Measurements from ENCODE around the gene KRTAP10-12.
"Not testable (repeated sequence)": the region's sequence is repeated elsewhere in the genome, so short reads cannot be mapped to it uniquely, and the experiment has no call there.

The KRTAP10-12 gene

GRCh38 chr21:44697172-44697810 is at the start of gene KRTAP10-12:
Gene KRTAP10-12, plus strand, starts transcription at chr21:44697172. Its CDS starts 30 bp downstream, at chr21:44697202.
- not testable (repeated sequence) for DNase-seq

- peak; percentile 48 for DNase-seq
Measured at GRCh38 chr21:44647222-44647552, 49.8 kb upstream of the KRTAP10-12 start.

- no peak for DNase-seq
Measured at GRCh38 chr21:44648557-44649311, 48.2 kb upstream of the KRTAP10-12 start.

- DNase-seq = no peak
Measured at GRCh38 chr21:44649521-44650100, 47.4 kb upstream of the KRTAP10-12 start.

GRCh38 chr21:44650265-44650972 is 46.6 kb upstream of the KRTAP10-12 start:
- no peak for DNase-seq

GRCh38 chr21:44650973-44651675 is 45.8 kb upstream of the KRTAP10-12 start:
- DNase-seq = no peak

- DNase-seq = no peak
Measured at GRCh38 chr21:44653123-44653522, 43.8 kb upstream of the KRTAP10-12 start.

GRCh38 chr21:44653656-44654575 is 43.1 kb upstream of the KRTAP10-12 start:
- peak; percentile 7 for DNase-seq

GRCh38 chr21:44654576-44655175 is 42.3 kb upstream of the KRTAP10-12 start, which contains the start of gene KRTAP12-4:
Gene KRTAP12-4, minus strand, starts transcription at chr21:44654659. Its CDS starts 45 bp downstream, at chr21:44654614.
- no peak for DNase-seq

GRCh38 chr21:44656868-44657267 is 40.1 kb upstream of the KRTAP10-12 start:
- no peak for DNase-seq

- DNase-seq = no peak
Measured at GRCh38 chr21:44657635-44658540, 39.1 kb upstream of the KRTAP10-12 start, which contains the start of gene KRTAP12-3. Gene KRTAP12-3, plus strand, starts transcription at chr21:44657932. Its CDS starts 48 bp downstream, at chr21:44657980.

GRCh38 chr21:44658541-44658910 is 38.4 kb upstream of the KRTAP10-12 start:
- no peak for DNase-seq

- DNase-seq = no peak
Measured at GRCh38 chr21:44658913-44659595, 37.9 kb upstream of the KRTAP10-12 start.

- DNase-seq = not testable (repeated sequence)
Measured at GRCh38 chr21:44661567-44661966, 35.4 kb upstream of the KRTAP10-12 start.

GRCh38 chr21:44664691-44665090 is 32.3 kb upstream of the KRTAP10-12 start:
- DNase-seq = no peak

- peak; percentile 79 for DNase-seq
Measured at GRCh38 chr21:44666401-44667320, 30.3 kb upstream of the KRTAP10-12 start, which contains the start of gene KRTAP12-2. Gene KRTAP12-2, minus strand, starts transcription at chr21:44666927. Its CDS starts 41 bp downstream, at chr21:44666886.

GRCh38 chr21:44667612-44668011 is 29.4 kb upstream of the KRTAP10-12 start:
- no peak for DNase-seq

Measured in DMS79 treated with DMSO at 0.1 percent for 48 hours (cell line).